Measurements from ENCODE around the gene LRMDA. TPM values are rescaled to one million over a fixed set of nuclear protein-coding genes. Genes with fewer than 3 reads are reported as not detected.

LRMDA gene
- total and polyA plus RNA-seq, 4 experiments from 2014 or later, result not detected

GRCh38 chr10:75754096-75754831 lies 322.8 kb downstream of the LRMDA start:
- no peaks in the 10 kb centered on the region for H3K4me1 ChIP-seq (ENCODE audit: insufficient read depth, low read length)
- no peaks in the 10 kb centered on the region for H3K36me3 ChIP-seq (ENCODE audit: insufficient read depth, low read length)
- H3K36me3 Mint-ChIP-seq, result no peaks in the 10 kb centered on the region
- no peak for DNase-seq
- H3K4me3 Mint-ChIP-seq, result no peak overlapping the region
- H3K27ac Mint-ChIP-seq, result no peak overlapping the region
- H3K9me3 Mint-ChIP-seq, result peaks cover 0 to 3% (median 0%) of the 10 kb centered on the region in 8 donors
- H3K4me1 Mint-ChIP-seq, result no peaks in the 10 kb centered on the region
- intact Hi-C loops (cut with micrococcal nuclease), result no loop called here
- H3K4me3 ChIP-seq (ENCODE audit: low read length in 2 of 2), result no peak overlapping the region
- ChIA-PET POLR2A (ENCODE audit: partially characterized antibody) (no interaction called here), CTCF (ENCODE audit: partially characterized antibody) (no interaction called here)
- H3K9me3 ChIP-seq (ENCODE audit: control insufficient read depth in 1 of 2, low read length in 2 of 2), result no peaks in the 10 kb centered on the region
- H3K27ac ChIP-seq (ENCODE audit: low read depth, low read length), result no peak overlapping the region
- peaks cover 5% of the 10 kb centered on the region in 2 donors for H3K27me3 Mint-ChIP-seq
- H3K27me3 ChIP-seq (ENCODE audit: insufficient read depth, low read length), result no peaks in the 10 kb centered on the region

GRCh38 chr10:75755528-75755927 lies 324.1 kb downstream of the LRMDA start:
- H3K4me1 Mint-ChIP-seq, result no peaks in the 10 kb centered on the region
- Histone ChIP-seq H3K4me3 (ENCODE audit: low read length in 2 of 2) (no peak overlapping the region), H3K27me3 (ENCODE audit: insufficient read depth, low read length) (no peaks in the 10 kb centered on the region), H3K4me1 (ENCODE audit: insufficient read depth, low read length) (no peaks in the 10 kb centered on the region), H3K27ac (ENCODE audit: low read depth, low read length) (no peak overlapping the region), H3K36me3 (ENCODE audit: insufficient read depth, low read length) (no peaks in the 10 kb centered on the region), H3K9me3 (ENCODE audit: control insufficient read depth in 1 of 2, low read length in 2 of 2) (no peaks in the 10 kb centered on the region)
- peaks cover 5 to 7% of the 10 kb centered on the region in 2 donors for H3K27me3 Mint-ChIP-seq
- DNase-seq, result no peak
- H3K36me3 Mint-ChIP-seq, result no peaks in the 10 kb centered on the region
- CTCF ChIA-PET (ENCODE audit: partially characterized antibody), result no interaction called here
- peaks cover 0 to 3% (median 0%) of the 10 kb centered on the region in 8 donors for H3K9me3 Mint-ChIP-seq
- POLR2A ChIA-PET (ENCODE audit: partially characterized antibody), result no interaction called here
- H3K4me3 Mint-ChIP-seq, result no peak overlapping the region
- intact Hi-C loops (cut with micrococcal nuclease), result no loop called here
- H3K27ac Mint-ChIP-seq, result no peak overlapping the region

- POLR2A ChIA-PET (ENCODE audit: partially characterized antibody), result no interaction called here
- no peak overlapping the region for H3K27ac ChIP-seq (ENCODE audit: low read depth, low read length)
- intact Hi-C loops (cut with micrococcal nuclease), result no loop called here
Observed at GRCh38 chr10:75761289-75761688, 329.9 kb downstream of the LRMDA start.

GRCh38 chr10:75762431-75762802 lies 331.0 kb downstream of the LRMDA start:
- H3K9me3 Mint-ChIP-seq, result peaks cover 0 to 6% (median 0%) of the 10 kb centered on the region in 8 donors
- peaks cover 5% of the 10 kb centered on the region in 2 donors for H3K27me3 Mint-ChIP-seq
- H3K4me1 Mint-ChIP-seq, result no peaks in the 10 kb centered on the region
- no peak overlapping the region for H3K4me3 Mint-ChIP-seq
- no peaks in the 10 kb centered on the region for H3K9me3 ChIP-seq (ENCODE audit: control insufficient read depth in 1 of 2, low read length in 2 of 2)
- no peak for DNase-seq
- intact Hi-C loops (cut with micrococcal nuclease), result no loop called here
- no peaks in the 10 kb centered on the region for H3K36me3 ChIP-seq (ENCODE audit: insufficient read depth, low read length)
- no peaks in the 10 kb centered on the region for H3K4me1 ChIP-seq (ENCODE audit: insufficient read depth, low read length)
- CTCF ChIA-PET (ENCODE audit: partially characterized antibody), result no interaction called here
- no peak overlapping the region for H3K27ac ChIP-seq (ENCODE audit: low read depth, low read length)
- no peaks in the 10 kb centered on the region for H3K36me3 Mint-ChIP-seq
- no peaks in the 10 kb centered on the region for H3K27me3 ChIP-seq (ENCODE audit: insufficient read depth, low read length)
- H3K27ac Mint-ChIP-seq, result no peak overlapping the region
- no peak overlapping the region for H3K4me3 ChIP-seq (ENCODE audit: low read length in 2 of 2)
- POLR2A ChIA-PET (ENCODE audit: partially characterized antibody), result no interaction called here

More at GRCh38 chr10:75761289-75761688, 329.9 kb downstream of the LRMDA start:
- Histone ChIP-seq H3K4me3 (ENCODE audit: low read length in 2 of 2) (no peak overlapping the region), H3K4me1 (ENCODE audit: insufficient read depth, low read length) (no peaks in the 10 kb centered on the region), H3K27me3 (ENCODE audit: insufficient read depth, low read length) (no peaks in the 10 kb centered on the region), H3K36me3 (ENCODE audit: insufficient read depth, low read length) (no peaks in the 10 kb centered on the region), H3K9me3 (ENCODE audit: control insufficient read depth in 1 of 2, low read length in 2 of 2) (no peaks in the 10 kb centered on the region)
- no peak overlapping the region for H3K27ac Mint-ChIP-seq
- H3K36me3 Mint-ChIP-seq, result no peaks in the 10 kb centered on the region
- H3K4me3 Mint-ChIP-seq, result no peak overlapping the region
- H3K27me3 Mint-ChIP-seq, result peaks cover 2 to 5% of the 10 kb centered on the region in 2 donors
- CTCF ChIA-PET (ENCODE audit: partially characterized antibody), result no interaction called here
- DNase-seq, result no peak
- no peaks in the 10 kb centered on the region for H3K4me1 Mint-ChIP-seq
- peaks cover 0 to 3% (median 0%) of the 10 kb centered on the region in 8 donors for H3K9me3 Mint-ChIP-seq

- Histone ChIP-seq H3K4me1 (ENCODE audit: insufficient read depth, low read length) (no peaks in the 10 kb centered on the region), H3K36me3 (ENCODE audit: insufficient read depth, low read length) (no peaks in the 10 kb centered on the region), H3K27ac (ENCODE audit: low read depth, low read length) (no peak overlapping the region), H3K4me3 (ENCODE audit: low read length in 2 of 2) (no peak overlapping the region), H3K27me3 (ENCODE audit: insufficient read depth, low read length) (no peaks in the 10 kb centered on the region), H3K9me3 (ENCODE audit: control insufficient read depth in 1 of 2, low read length in 2 of 2) (no peaks in the 10 kb centered on the region)
- H3K36me3 Mint-ChIP-seq, result no peaks in the 10 kb centered on the region
- ChIA-PET CTCF (ENCODE audit: partially characterized antibody) (interaction anchor here (0.7 kb wide), 1 partner anchor 11 kb away, joined by 3 read pairs; no protein-coding TSS in a partner anchor), POLR2A (ENCODE audit: partially characterized antibody) (no interaction called here)
- DNase-seq, result no peak
- H3K9me3 Mint-ChIP-seq, result peaks cover 0 to 6% (median 0%) of the 10 kb centered on the region in 8 donors
- H3K4me3 Mint-ChIP-seq, result no peak overlapping the region
- H3K4me1 Mint-ChIP-seq, result no peaks in the 10 kb centered on the region
- no peak overlapping the region for H3K27ac Mint-ChIP-seq
- intact Hi-C loops (cut with micrococcal nuclease), result no loop called here
- H3K27me3 Mint-ChIP-seq, result peaks cover 2 to 5% of the 10 kb centered on the region in 2 donors
Observed at GRCh38 chr10:75763652-75764051, 332.2 kb downstream of the LRMDA start.

- no peaks in the 10 kb centered on the region for H3K27me3 ChIP-seq (ENCODE audit: insufficient read depth, low read length)
- Mint-ChIP-seq H3K27me3 (peaks cover 0 to 3% of the 10 kb centered on the region in 2 donors), H3K4me3 (no peak overlapping the region), H3K9me3 (peaks cover 0 to 6% (median 0%) of the 10 kb centered on the region in 8 donors), H3K4me1 (no peaks in the 10 kb centered on the region), H3K27ac (peak overlapping the region in 1 of 7 donors; percentile 32), H3K36me3 (no peaks in the 10 kb centered on the region)
- H3K9me3 ChIP-seq (ENCODE audit: control insufficient read depth in 1 of 2, low read length in 2 of 2), result no peaks in the 10 kb centered on the region
- no peak for DNase-seq
- intact Hi-C loops (cut with micrococcal nuclease), result no loop called here
- POLR2A ChIA-PET (ENCODE audit: partially characterized antibody), result no interaction called here
- CTCF ChIA-PET (ENCODE audit: partially characterized antibody), result no interaction called here
- no peak overlapping the region for H3K27ac ChIP-seq (ENCODE audit: low read depth, low read length)
- H3K36me3 ChIP-seq (ENCODE audit: insufficient read depth, low read length), result no peaks in the 10 kb centered on the region
- no peak overlapping the region for H3K4me3 ChIP-seq (ENCODE audit: low read length in 2 of 2)
- no peaks in the 10 kb centered on the region for H3K4me1 ChIP-seq (ENCODE audit: insufficient read depth, low read length)
Observed at GRCh38 chr10:75764974-75765788, 333.8 kb downstream of the LRMDA start.

- no peak overlapping the region for H3K4me3 ChIP-seq (ENCODE audit: low read length in 2 of 2)
- Mint-ChIP-seq H3K4me1 (peaks cover 0 to 3% (median 0%) of the 10 kb centered on the region in 4 donors), H3K27ac (no peak overlapping the region), H3K9me3 (peaks cover 0 to 6% (median 0%) of the 10 kb centered on the region in 8 donors), H3K4me3 (no peak overlapping the region), H3K36me3 (no peaks in the 10 kb centered on the region), H3K27me3 (peaks cover 1 to 3% of the 10 kb centered on the region in 2 donors)
- no peaks in the 10 kb centered on the region for H3K9me3 ChIP-seq (ENCODE audit: control insufficient read depth in 1 of 2, low read length in 2 of 2)
- no peaks in the 10 kb centered on the region for H3K36me3 ChIP-seq (ENCODE audit: insufficient read depth, low read length)
- ChIA-PET CTCF (ENCODE audit: partially characterized antibody) (no interaction called here), POLR2A (ENCODE audit: partially characterized antibody) (no interaction called here)
- H3K27ac ChIP-seq (ENCODE audit: low read depth, low read length), result no peak overlapping the region
- no peak for DNase-seq
- intact Hi-C loops (cut with micrococcal nuclease), result no loop called here
- no peaks in the 10 kb centered on the region for H3K4me1 ChIP-seq (ENCODE audit: insufficient read depth, low read length)
- H3K27me3 ChIP-seq (ENCODE audit: insufficient read depth, low read length), result no peaks in the 10 kb centered on the region
Observed at GRCh38 chr10:75765789-75766096, 334.3 kb downstream of the LRMDA start.
